Lung (tissue), 12 donors: ENCODE measurements around the gene CR1. TPM values are rescaled to one million over a fixed set of nuclear protein-coding genes. Genes with fewer than 3 reads are reported as not detected.

Experiments used
- ATAC-seq: fragments of 200-7000 bp; cut with Tn5 transposase; one replicate; pipeline ENCODE4 v1.9.1; 2020; ENCODE audit warnings: moderate number of reproducible peaks; ENCODE audit not compliant: insufficient read depth, low FRiP score
- DNase-seq, 3 donors: peaks; one replicate each; pipeline ENCODE4 v3.0.0-alpha.2; 2013 to 2017
- H3K27ac ChIP-seq, 2 donors: one replicate each; pipeline ENCODE4 v1.5.1; 2013; ENCODE audit warnings: mild to moderate bottlenecking in 2 of 2, moderate library complexity in 2 of 2, control low read depth in 1 of 2, inconsistent platforms in 1 of 2, low read depth in 1 of 2, low read length in 1 of 2
- H3K27me3 ChIP-seq, 3 donors: one replicate each; pipeline ENCODE4 v1.5.1; 2013; ENCODE audit warnings: low read length in 2 of 3; ENCODE audit not compliant: control insufficient read depth in 3 of 3, insufficient read depth in 3 of 3
- H3K36me3 ChIP-seq, 4 donors: one replicate each; pipeline ENCODE4 v1.5.1; 2013; ENCODE audit warnings: low read length in 4 of 4, mild to moderate bottlenecking in 1 of 4, moderate library complexity in 1 of 4; ENCODE audit not compliant: control insufficient read depth in 4 of 4, insufficient read depth in 4 of 4
- H3K4me1 ChIP-seq, 5 donors: one replicate each; pipeline ENCODE4 v1.5.1; 2013; ENCODE audit warnings: low read length in 5 of 5, mild to moderate bottlenecking in 2 of 5, moderate library complexity in 1 of 5; ENCODE audit not compliant: control insufficient read depth in 5 of 5, insufficient read depth in 5 of 5
- H3K4me3 ChIP-seq: one replicate; pipeline ENCODE4 v1.5.1; 2013; ENCODE audit warnings: mild to moderate bottlenecking, control low read depth, moderate library complexity
- H3K9ac ChIP-seq, 2 donors: one replicate each; pipeline ENCODE4 v1.5.1; 2013; ENCODE audit warnings: low read length in 2 of 2, control low read depth in 1 of 2; ENCODE audit not compliant: insufficient read depth in 1 of 2
- H3K9me3 ChIP-seq, 4 donors: one replicate each; pipeline ENCODE4 v1.5.1; 2013; ENCODE audit warnings: low read length in 3 of 4, mild to moderate bottlenecking in 1 of 4, moderate library complexity in 1 of 4; ENCODE audit not compliant: control insufficient read depth in 4 of 4, insufficient read depth in 3 of 4
- WGBS, 2 donors: extraction: QIAGEN DNeasy Blood & Tissue Kit; methylation state at CpG; one replicate each; pipeline ENCODE4 v1.1.7; 2013; 5-methylcytosine and 5-hydroxymethylcytosine counted together
- polyA plus RNA-seq, 2 donors: library from polyadenylated mRNA; stranded (reverse); fragments of 200-250 nt; gene quantifications; one replicate each; pipeline ENCODE4 v1.2.1, GENCODE V29; 2013
- total RNA-seq, 2 donors: library from RNA; depleted of rRNA in 1 of 2; stranded (reverse); fragments of >200 nt in 1 of 2; gene quantifications; one replicate each; pipeline ENCODE4 v1.2.1, GENCODE V29; 2014 to 2021
- TF ChIP-seq, protein P1 (sequence below): IDR thresholded peaks from 2 replicates; pipeline ENCODE4 v1.5.1; 2012; ENCODE audit warnings: mild to moderate bottlenecking; ENCODE audit errors: control extremely low read depth, extremely low read depth
- donor health status: control.
- donor health status: control.
- donor health status: Bipolar disorder and iron deficiency.
- donor health status: healthy.
- donor health status: DM: yes; HTN: yes; CAD: no.

CR1 gene
- total and polyA plus RNA-seq, 4 donors = 0.57 to 26.6 (median 16.6) TPM

DNA sequence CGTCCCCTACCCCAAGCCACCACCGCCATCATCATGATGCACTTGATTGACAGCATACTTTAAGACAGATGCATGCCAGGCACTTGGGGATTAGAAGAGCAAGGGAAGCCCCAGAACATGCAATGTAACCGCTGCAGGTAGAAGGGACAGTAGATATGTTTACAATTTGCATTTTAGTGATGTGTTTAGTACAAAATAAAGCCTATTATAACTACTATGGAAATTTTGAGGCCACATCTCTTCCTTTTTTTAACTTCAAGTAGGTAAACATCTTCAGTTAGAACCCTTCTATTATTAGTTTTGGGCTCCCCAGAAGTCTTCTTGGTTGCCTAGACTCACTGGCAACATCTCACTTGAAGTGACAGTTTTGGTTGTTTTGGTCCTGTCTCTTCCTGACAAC, 174.2 kb downstream of the CR1 start:
- 74 to 83% methylated on average over 3 of the region's 3 CpGs for WGBS, 2 donors
- DNase-seq = no peak
- H3K4me1 ChIP-seq = peaks cover 0 to 4% (median 0%) of the 10 kb centered on the region in 5 donors

DNA sequence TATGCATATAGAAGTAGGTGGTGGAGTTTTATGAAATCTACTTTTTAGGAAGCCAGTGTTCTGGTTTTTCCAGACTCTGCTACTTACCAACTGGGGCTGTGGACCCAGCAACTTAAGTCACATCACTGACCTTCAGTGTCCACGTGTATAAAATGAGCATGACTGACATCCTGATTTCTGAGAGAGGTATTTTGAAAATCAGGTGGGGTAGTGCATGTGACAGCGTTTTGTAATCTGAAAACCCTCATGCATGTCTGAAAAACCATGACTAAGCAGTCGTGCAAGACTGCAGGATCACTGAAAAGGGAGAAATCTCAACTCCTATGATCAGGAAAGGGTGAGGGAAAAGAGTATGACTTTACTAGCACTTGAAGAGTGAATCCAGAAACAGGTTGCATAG, 175.0 kb downstream of the CR1 start:
- DNase-seq = no peak
- no peak for ATAC-seq
- Histone ChIP-seq H3K27ac (no peak overlapping the region), H3K27me3 (peaks cover 0 to 51% (median 43%) of the 10 kb centered on the region in 3 donors), H3K36me3 (no peaks in the 10 kb centered on the region), H3K4me1 (peaks cover 0 to 4% (median 0%) of the 10 kb centered on the region in 5 donors), H3K4me3 (no peak overlapping the region), H3K9ac (no peak overlapping the region), H3K9me3 (no peaks in the 10 kb centered on the region)
- 27 to 31% methylated on average over 3 of the region's 3 CpGs for WGBS, 2 donors
- TF ChIP-seq, protein P1, sequence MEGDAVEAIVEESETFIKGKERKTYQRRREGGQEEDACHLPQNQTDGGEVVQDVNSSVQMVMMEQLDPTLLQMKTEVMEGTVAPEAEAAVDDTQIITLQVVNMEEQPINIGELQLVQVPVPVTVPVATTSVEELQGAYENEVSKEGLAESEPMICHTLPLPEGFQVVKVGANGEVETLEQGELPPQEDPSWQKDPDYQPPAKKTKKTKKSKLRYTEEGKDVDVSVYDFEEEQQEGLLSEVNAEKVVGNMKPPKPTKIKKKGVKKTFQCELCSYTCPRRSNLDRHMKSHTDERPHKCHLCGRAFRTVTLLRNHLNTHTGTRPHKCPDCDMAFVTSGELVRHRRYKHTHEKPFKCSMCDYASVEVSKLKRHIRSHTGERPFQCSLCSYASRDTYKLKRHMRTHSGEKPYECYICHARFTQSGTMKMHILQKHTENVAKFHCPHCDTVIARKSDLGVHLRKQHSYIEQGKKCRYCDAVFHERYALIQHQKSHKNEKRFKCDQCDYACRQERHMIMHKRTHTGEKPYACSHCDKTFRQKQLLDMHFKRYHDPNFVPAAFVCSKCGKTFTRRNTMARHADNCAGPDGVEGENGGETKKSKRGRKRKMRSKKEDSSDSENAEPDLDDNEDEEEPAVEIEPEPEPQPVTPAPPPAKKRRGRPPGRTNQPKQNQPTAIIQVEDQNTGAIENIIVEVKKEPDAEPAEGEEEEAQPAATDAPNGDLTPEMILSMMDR = no peak

More for the DNA sequence above, 174.2 kb downstream of the CR1 start:
- no peak overlapping the region for H3K27ac ChIP-seq
- no peaks in the 10 kb centered on the region for H3K9me3 ChIP-seq
- no peak overlapping the region for H3K9ac ChIP-seq
- TF ChIP-seq, protein P1 = no peak
- peaks cover 0 to 51% (median 43%) of the 10 kb centered on the region in 3 donors for H3K27me3 ChIP-seq
- H3K4me3 ChIP-seq = no peak overlapping the region
- H3K36me3 ChIP-seq = no peaks in the 10 kb centered on the region
- ATAC-seq = no peak

DNA sequence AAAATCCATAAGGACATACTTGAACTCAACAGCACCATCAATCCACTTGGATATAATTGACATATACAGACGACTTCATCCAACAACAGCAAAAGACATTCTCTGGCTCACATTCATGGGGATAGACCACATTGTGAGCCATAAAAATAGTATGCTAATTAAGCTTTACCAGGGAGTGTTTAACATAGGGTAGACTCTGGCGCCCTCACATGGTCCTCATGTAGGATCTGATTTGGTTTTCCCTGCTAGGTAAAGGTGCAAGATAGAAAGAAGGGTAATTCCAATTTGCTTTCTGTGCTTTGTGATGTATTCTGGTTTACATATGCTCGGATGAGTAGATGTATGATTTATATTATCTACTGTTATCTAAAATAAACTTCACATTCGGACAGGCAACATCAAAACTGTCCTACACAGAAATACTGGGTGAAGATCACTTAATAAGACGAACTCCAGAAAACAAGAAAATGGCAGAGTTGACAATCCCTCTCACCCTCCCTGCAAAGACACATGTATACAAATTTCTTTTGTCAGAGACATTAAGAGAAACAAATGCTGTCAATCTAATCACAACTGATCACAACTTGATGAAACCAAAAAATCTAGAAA, 176.7 kb downstream of the CR1 start:
- no peak overlapping the region for H3K4me3 ChIP-seq
- WGBS, 2 donors = 28 to 31% methylated on average over 5 of the region's 5 CpGs
- H3K27ac ChIP-seq = no peak overlapping the region
- H3K4me1 ChIP-seq = peaks cover 0 to 4% (median 0%) of the 10 kb centered on the region in 5 donors
- H3K36me3 ChIP-seq = no peaks in the 10 kb centered on the region
- no peak overlapping the region for H3K9ac ChIP-seq
- TF ChIP-seq, protein P1 = no peak
- no peaks in the 10 kb centered on the region for H3K9me3 ChIP-seq
- DNase-seq (peak in 2 of 3 donors; percentile 4 to 47), ATAC-seq (no peak)
- peaks cover 0 to 44% (median 38%) of the 10 kb centered on the region in 3 donors for H3K27me3 ChIP-seq
